ENCODE measurements around the gene NDUFAB1. TPM values are rescaled to one million over a fixed set of nuclear protein-coding genes. Genes with fewer than 3 reads are reported as not detected.

NDUFAB1 gene
- total and polyA plus RNA-seq, 2 experiments from 2014 or later: 119 to 243 TPM

GRCh38 chr16:23581764-23582163 lies 14.4 kb downstream of the NDUFAB1 start:
- H3K4me1 ChIP-seq (ENCODE audit: insufficient read depth): no peaks in the 10 kb centered on the region
- H3K27ac ChIP-seq: peak overlapping the region; percentile 2

GRCh38 chr16:23580391-23580790 lies 15.7 kb downstream of the NDUFAB1 start:
- H3K27ac ChIP-seq: no peak overlapping the region
- no peak overlapping the region for H3K4me2 ChIP-seq
- no peak overlapping the region for H3K4me3 ChIP-seq
- H3K9me3 ChIP-seq (ENCODE audit: low read depth): no peaks in the 10 kb centered on the region
- H3K4me1 ChIP-seq (ENCODE audit: insufficient read depth): no peaks in the 10 kb centered on the region
- TF ChIP-seq EZH2phosphoT487 (IDR thresholded peaks at IDR 0.05; ENCODE audit: low read depth, severe bottlenecking, unreplicated experiment) (no peak), EZH2 (IDR thresholded peaks at IDR 0.05; ENCODE audit: borderline replicate concordance) (no peak), CTCF (IDR thresholded peaks at IDR 0.05; ENCODE audit: poor library complexity) (no peak)
- no peaks in the 10 kb centered on the region for H4K20me1 ChIP-seq (ENCODE audit: insufficient read depth, poor library complexity, severe bottlenecking)
- no peaks in the 10 kb centered on the region for H3K27me3 ChIP-seq
- H3K36me3 ChIP-seq (replicated peaks; ENCODE audit: insufficient read depth, low read depth): no peaks in the 10 kb centered on the region
- H3K9me2 ChIP-seq (replicated peaks; ENCODE audit: insufficient read depth): no peaks in the 10 kb centered on the region
- H2AFZ ChIP-seq: no peak overlapping the region
- DNase-seq (ENCODE audit: low spot score): no peak
- H3K79me2 ChIP-seq: no peaks in the 10 kb centered on the region

More at GRCh38 chr16:23581764-23582163, 14.4 kb downstream of the NDUFAB1 start:
- H2AFZ ChIP-seq: no peak overlapping the region
- no peak for TF ChIP-seq EZH2phosphoT487 (IDR thresholded peaks at IDR 0.05; ENCODE audit: low read depth, severe bottlenecking, unreplicated experiment)
- no peak for TF ChIP-seq CTCF (IDR thresholded peaks at IDR 0.05; ENCODE audit: poor library complexity)
- no peak for TF ChIP-seq EZH2 (IDR thresholded peaks at IDR 0.05; ENCODE audit: borderline replicate concordance)
- peaks cover 8% of the 10 kb centered on the region for H3K79me2 ChIP-seq
- H3K36me3 ChIP-seq (replicated peaks; ENCODE audit: insufficient read depth, low read depth): no peaks in the 10 kb centered on the region
- no peaks in the 10 kb centered on the region for H3K9me2 ChIP-seq (replicated peaks; ENCODE audit: insufficient read depth)
- no peak overlapping the region for H3K4me2 ChIP-seq
- no peaks in the 10 kb centered on the region for H3K9me3 ChIP-seq (ENCODE audit: low read depth)
- H4K20me1 ChIP-seq (ENCODE audit: insufficient read depth, poor library complexity, severe bottlenecking): no peaks in the 10 kb centered on the region
- no peaks in the 10 kb centered on the region for H3K27me3 ChIP-seq
- DNase-seq (ENCODE audit: low spot score): no peak
- no peak overlapping the region for H3K4me3 ChIP-seq

GRCh38 chr16:23579371-23579770 lies 16.7 kb downstream of the NDUFAB1 start:
- H3K4me3 ChIP-seq: no peak overlapping the region
- no peaks in the 10 kb centered on the region for H4K20me1 ChIP-seq (ENCODE audit: insufficient read depth, poor library complexity, severe bottlenecking)
- H3K9me3 ChIP-seq (ENCODE audit: low read depth): no peaks in the 10 kb centered on the region
- no peaks in the 10 kb centered on the region for H3K4me1 ChIP-seq (ENCODE audit: insufficient read depth)
- no peaks in the 10 kb centered on the region for H3K36me3 ChIP-seq (replicated peaks; ENCODE audit: insufficient read depth, low read depth)
- TF ChIP-seq EZH2 (IDR thresholded peaks at IDR 0.05; ENCODE audit: borderline replicate concordance) (no peak), CTCF (IDR thresholded peaks at IDR 0.05; ENCODE audit: poor library complexity) (no peak), EZH2phosphoT487 (IDR thresholded peaks at IDR 0.05; ENCODE audit: low read depth, severe bottlenecking, unreplicated experiment) (no peak)
- no peak overlapping the region for H3K4me2 ChIP-seq
- no peaks in the 10 kb centered on the region for H3K9me2 ChIP-seq (replicated peaks; ENCODE audit: insufficient read depth)
- H2AFZ ChIP-seq: no peak overlapping the region
- DNase-seq (ENCODE audit: low spot score): no peak
- WGBS (ENCODE audit: low lambda C conversion rate, missing lambda C conversion rate): 98% methylated on average over 4 of the region's 4 CpGs
- no peaks in the 10 kb centered on the region for H3K79me2 ChIP-seq
- no peaks in the 10 kb centered on the region for H3K27me3 ChIP-seq
- H3K27ac ChIP-seq: no peak overlapping the region

Data from hepatocyte (in vitro differentiated cells).